Large intestine (tissue), 12 donors: ENCODE data around the gene VEZF1. TPM values are rescaled to one million over a fixed set of nuclear protein-coding genes. Genes with fewer than 3 reads are reported as not detected.
A peak's percentile ranks its signal among the peaks of the same experiment; 100 is the strongest.

ENCODE experiments used
- DNase-seq, 2 donors: peaks; one replicate each; pipeline versions ENCODE4 v3.0.0 to v3.0.0-alpha.2; 2013
- H3K27ac ChIP-seq: one replicate; pipeline ENCODE4 v1.5.1; 2013; ENCODE audit warnings: low read length
- H3K27me3 ChIP-seq: 2 replicates; pipeline ENCODE4 v1.6.1; 2013; ENCODE audit warnings: low read length; ENCODE audit not compliant: control insufficient read depth, insufficient read depth
- H3K36me3 ChIP-seq: 2 replicates; pipeline ENCODE4 v1.6.1; 2013; ENCODE audit warnings: low read length; ENCODE audit not compliant: control insufficient read depth, insufficient read depth
- H3K4me1 ChIP-seq: one replicate; pipeline ENCODE4 v1.6.1; 2013; ENCODE audit warnings: low read length; ENCODE audit not compliant: control insufficient read depth, insufficient read depth
- H3K4me3 ChIP-seq: one replicate; pipeline ENCODE4 v1.5.1; 2013; ENCODE audit warnings: low read length
- H3K9me3 ChIP-seq: one replicate; pipeline ENCODE4 v1.6.1; 2013; ENCODE audit warnings: mild to moderate bottlenecking, low read depth, low read length, moderate library complexity; ENCODE audit not compliant: control insufficient read depth
- WGBS: methylation state at CpG from one replicate; pipeline ENCODE4 v1.1.5; 2013; ENCODE audit warnings: low lambda C conversion rate; ENCODE audit not compliant: insufficient coverage; 5-methylcytosine and 5-hydroxymethylcytosine counted together
- long read RNA-seq, 11 donors: transcript quantifications; one replicate each; lab custom pipeline, GENCODE V29; 2026
- polyA plus RNA-seq: library from polyadenylated mRNA; unstranded; fragments of 120-200 nt; gene quantifications from one replicate; pipeline ENCODE4 v1.2.1, GENCODE V29; 2013

The VEZF1 gene
- 52.2 TPM for polyA plus RNA-seq
- long read RNA-seq, donor 1, partial matches to known transcripts = 0 of 4 reads
- long read RNA-seq, donor 1, other reads (novel, unspliced or antisense) = 0 of 4 reads
- long read RNA-seq, donor 2, transcript VEZF1-202 (6 exons, 2,321 nt) = major isoform, 5 of 28 reads
- long read RNA-seq, donor 2, partial matches to known transcripts = 19 of 28 reads
- long read RNA-seq, donor 2, other reads (novel, unspliced or antisense) = 0 of 28 reads
- long read RNA-seq, donor 3 = 0 reads
- long read RNA-seq, donor 4, partial matches to known transcripts = 0 of 2 reads
- long read RNA-seq, donor 4, other reads (novel, unspliced or antisense) = 0 of 2 reads
- long read RNA-seq, donor 5, transcript VEZF1-202 (6 exons, 2,321 nt) = major isoform, 7 of 16 reads
- long read RNA-seq, donor 5, partial matches to known transcripts = 8 of 16 reads
- long read RNA-seq, donor 5, other reads (novel, unspliced or antisense) = 0 of 16 reads
- long read RNA-seq, donor 6, partial matches to known transcripts = 5 of 6 reads
- long read RNA-seq, donor 6, other reads (novel, unspliced or antisense) = 0 of 6 reads
- long read RNA-seq, donor 7, transcript VEZF1-202 (6 exons, 2,321 nt) = major isoform, 7 of 30 reads
- long read RNA-seq, donor 7, partial matches to known transcripts = 23 of 30 reads
- long read RNA-seq, donor 7, other reads (novel, unspliced or antisense) = 0 of 30 reads
- long read RNA-seq, donor 8, transcript VEZF1-202 (6 exons, 2,321 nt) = major isoform, 5 of 15 reads
- long read RNA-seq, donor 8, partial matches to known transcripts = 10 of 15 reads
- long read RNA-seq, donor 8, other reads (novel, unspliced or antisense) = 0 of 15 reads
- long read RNA-seq, donor 9, transcript VEZF1-202 (6 exons, 2,321 nt) = major isoform, 5 of 6 reads
- long read RNA-seq, donor 9, partial matches to known transcripts = 0 of 6 reads
- long read RNA-seq, donor 9, other reads (novel, unspliced or antisense) = 0 of 6 reads
- long read RNA-seq, donor 10, transcript VEZF1-202 (6 exons, 2,321 nt) = major isoform, 11 of 26 reads
- long read RNA-seq, donor 10, partial matches to known transcripts = 15 of 26 reads
- long read RNA-seq, donor 10, other reads (novel, unspliced or antisense) = 0 of 26 reads
- long read RNA-seq, donor 11, transcript VEZF1-202 (6 exons, 2,321 nt) = major isoform, 6 of 9 reads
- long read RNA-seq, donor 11, partial matches to known transcripts = 0 of 9 reads
- long read RNA-seq, donor 11, other reads (novel, unspliced or antisense) = 0 of 9 reads

GRCh38 chr17:57987581-57988300, at the start of gene VEZF1:
Gene VEZF1, minus strand, starts transcription at chr17:57988254. Its CDS starts 143 bp downstream, at chr17:57988111.
- Histone ChIP-seq H3K4me3 (peak within 1 kb of the TSS; percentile 80), H3K9me3 (no peaks in the 10 kb centered on the region), H3K27me3 (no peaks in the 10 kb centered on the region), H3K4me1 (peaks cover 10% of the 10 kb centered on the region), H3K27ac (peak within 1 kb of the TSS; percentile 86), H3K36me3 (peaks cover 4% of the 10 kb centered on the region)
- DNase-seq = peak; percentile 65 to 86
- WGBS = no CpG with 5 or more reads among the region's 74 CpGs

- Histone ChIP-seq H3K4me3 (no peak overlapping the region), H3K27me3 (no peaks in the 10 kb centered on the region), H3K27ac (no peak overlapping the region), H3K36me3 (no peaks in the 10 kb centered on the region), H3K4me1 (no peaks in the 10 kb centered on the region), H3K9me3 (peaks cover 4% of the 10 kb centered on the region)
- DNase-seq = no peak
- no CpG with 5 or more reads among the region's 6 CpGs for WGBS
These were observed 44.8 kb upstream of the VEZF1 start for GRCh38 chr17:58032691-58033415.

- DNase-seq = no peak
- no peak overlapping the region for H3K4me3 ChIP-seq
- H3K9me3 ChIP-seq = peaks cover 4% of the 10 kb centered on the region
- H3K36me3 ChIP-seq = no peaks in the 10 kb centered on the region
- no peaks in the 10 kb centered on the region for H3K27me3 ChIP-seq
- no peak overlapping the region for H3K27ac ChIP-seq
- no peaks in the 10 kb centered on the region for H3K4me1 ChIP-seq
These were observed 40.5 kb upstream of the VEZF1 start for GRCh38 chr17:58028578-58028977.

- no peak for DNase-seq
- no peaks in the 10 kb centered on the region for H3K9me3 ChIP-seq
These were observed 32.3 kb upstream of the VEZF1 start for GRCh38 chr17:58020401-58020800.

GRCh38 chr17:58019521-58019920, 31.5 kb upstream of the VEZF1 start:
- no peaks in the 10 kb centered on the region for H3K4me1 ChIP-seq
- H3K9me3 ChIP-seq = no peaks in the 10 kb centered on the region
- no peak overlapping the region for H3K4me3 ChIP-seq
- H3K27me3 ChIP-seq = no peaks in the 10 kb centered on the region
- no peaks in the 10 kb centered on the region for H3K36me3 ChIP-seq
- no peak for DNase-seq
- no peak overlapping the region for H3K27ac ChIP-seq

More at GRCh38 chr17:58020401-58020800, 32.3 kb upstream of the VEZF1 start:
- Histone ChIP-seq H3K4me3 (no peak overlapping the region), H3K27me3 (no peaks in the 10 kb centered on the region), H3K4me1 (no peaks in the 10 kb centered on the region), H3K27ac (no peak overlapping the region), H3K36me3 (no peaks in the 10 kb centered on the region)
- WGBS = no CpG with 5 or more reads among the region's 9 CpGs

- no peaks in the 10 kb centered on the region for H3K36me3 ChIP-seq
- H3K9me3 ChIP-seq = no peaks in the 10 kb centered on the region
- H3K4me3 ChIP-seq = no peak overlapping the region
- H3K4me1 ChIP-seq = no peaks in the 10 kb centered on the region
- no peak overlapping the region for H3K27ac ChIP-seq
- no peak for DNase-seq
- no CpG with 5 or more reads among the region's 3 CpGs for WGBS
- H3K27me3 ChIP-seq = no peaks in the 10 kb centered on the region
These were observed 31.0 kb upstream of the VEZF1 start for GRCh38 chr17:58019039-58019438.

- Histone ChIP-seq H3K27ac (no peak overlapping the region), H3K9me3 (no peaks in the 10 kb centered on the region), H3K4me3 (no peak overlapping the region), H3K27me3 (no peaks in the 10 kb centered on the region), H3K36me3 (peaks cover 6% of the 10 kb centered on the region), H3K4me1 (peaks cover 6% of the 10 kb centered on the region)
- no CpG with 5 or more reads among the region's 10 CpGs for WGBS
- DNase-seq = no peak
These were observed 22.2 kb upstream of the VEZF1 start for GRCh38 chr17:58010067-58010799.

- Histone ChIP-seq H3K9me3 (no peaks in the 10 kb centered on the region), H3K36me3 (peaks cover 22% of the 10 kb centered on the region), H3K27ac (peak overlapping the region; percentile 98), H3K27me3 (no peaks in the 10 kb centered on the region), H3K4me3 (peak overlapping the region; percentile 94), H3K4me1 (peaks cover 23% of the 10 kb centered on the region)
- WGBS = 0% methylated on average over 1 of the region's 47 CpGs
- DNase-seq = no peak
These were observed 20.0 kb upstream of the VEZF1 start for GRCh38 chr17:58007781-58008706.
